ENCODE data around the gene AARS2. TPM values are rescaled to one million over a fixed set of nuclear protein-coding genes. Genes with fewer than 3 reads are reported as not detected.

AARS2 gene
- total and polyA plus RNA-seq, 2 of the 4 experiments (the other 2 are of a cell fraction) = 9.1 to 10.4 TPM

DNA sequence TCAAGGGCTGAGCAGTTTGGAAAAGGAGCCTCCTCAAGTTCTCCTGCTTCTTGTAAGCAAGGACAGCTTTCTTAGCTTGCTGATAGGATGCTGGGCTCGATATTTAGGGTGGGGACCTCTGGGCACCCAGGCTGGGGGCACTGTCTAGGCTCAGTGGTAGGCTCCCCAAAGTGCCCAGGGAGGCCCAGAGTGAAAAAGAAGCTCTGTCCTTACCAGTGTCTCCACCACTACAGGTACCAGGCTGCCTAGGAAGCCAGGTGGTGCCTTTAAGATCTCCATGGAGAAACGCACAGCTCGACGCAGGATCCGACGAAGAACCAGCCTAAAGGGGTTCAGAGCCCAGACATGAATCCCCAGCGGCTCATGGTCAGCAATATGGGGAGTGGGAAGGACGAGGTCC is 6.4 kb downstream of the AARS2 start:
- Histone ChIP-seq H3K27me3 (ENCODE audit: control insufficient read depth, insufficient read depth, low read length) (no peaks in the 10 kb centered on the region), H3K36me3 (ENCODE audit: control insufficient read depth, insufficient read depth, low read length) (peaks cover 74% of the 10 kb centered on the region), H2BK15ac (ENCODE audit: low read depth, low read length) (no peak overlapping the region), H3K9me3 (ENCODE audit: control insufficient read depth, insufficient read depth, low read length) (no peaks in the 10 kb centered on the region), H3K4me2 (ENCODE audit: low read depth, low read length) (no peak overlapping the region), H3K4me3 (ENCODE audit: insufficient read depth, low read depth, low read length) (no peak overlapping the region), H3K14ac (replicated peaks; ENCODE audit: low read depth, low read length) (no peak overlapping the region), H3K23ac (ENCODE audit: low read depth, low read length) (no peak overlapping the region), H3K56ac (ENCODE audit: extremely low read depth, insufficient read depth, low read length) (no peak overlapping the region), H2AK5ac (ENCODE audit: low read depth, low read length) (no peak overlapping the region), H2BK120ac (ENCODE audit: low read depth, low read length) (no peak overlapping the region), H3K79me1 (ENCODE audit: low read depth in 1 of 2, low read length in 2 of 2) (peaks cover 11% of the 10 kb centered on the region in 2 experiments), H2AFZ (replicated peaks; ENCODE audit: low read length, poor library complexity) (no peak overlapping the region), H2BK20ac (ENCODE audit: low read depth, low read length) (no peak overlapping the region), H3K18ac (ENCODE audit: low read depth, low read length) (no peak overlapping the region), H4K20me1 (ENCODE audit: insufficient read depth, low read length) (no peaks in the 10 kb centered on the region), H4K5ac (ENCODE audit: low read depth, low read length) (no peak overlapping the region), H3K4ac (ENCODE audit: low read depth, low read length) (no peak overlapping the region), H3K4me1 (ENCODE audit: control insufficient read depth, insufficient read depth, low read length) (peaks cover 3% of the 10 kb centered on the region), H3K9ac (ENCODE audit: low read depth, low read length) (no peak overlapping the region), H4K91ac (ENCODE audit: insufficient read depth, low read depth, low read length) (no peak overlapping the region), H2BK5ac (ENCODE audit: low read depth, low read length, poor library complexity, severe bottlenecking) (no peak overlapping the region), H3K9me1 (ENCODE audit: insufficient read depth, low read length) (peaks cover 3% of the 10 kb centered on the region), H3K27ac (ENCODE audit: insufficient read depth, low read length) (no peak overlapping the region), H4K8ac (ENCODE audit: low read depth in 2 of 2, low read length in 2 of 2) (no peak overlapping the region), H2AK9ac (replicated peaks; ENCODE audit: low read depth, low read length, poor library complexity) (no peak overlapping the region)
- ChIA-PET POLR2A (ENCODE audit: unreplicated experiment) (no interaction called here), CTCF (no interaction called here)
- no TSS peak for BruUV-seq (replicated peaks)
- dilution Hi-C loops (cut with HindIII; ENCODE audit: low sequenced_read_pairs, unreplicated experiment) (no loop called here), intact Hi-C loops (cut with micrococcal nuclease) (no loop called here), in situ Hi-C loops (cut with MboI; ENCODE audit: low sequenced_read_pairs) (no loop called here)
- no CpG with 5 or more reads among the region's 8 CpGs for WGBS, 2 experiments (ENCODE audit: extremely low coverage in 2 of 2, insufficient read length in 1 of 2)
- TF ChIP-seq NFE2L2 (IDR thresholded peaks at IDR 0.05; ENCODE audit: low read depth, low read length) = no peak
- no peak for ATAC-seq (ENCODE audit: low read depth)
- DNase-seq = no peak

Measured in IMR-90 (cell line).